ENCODE data around the gene LAYN.

Gene LAYN

DNA sequence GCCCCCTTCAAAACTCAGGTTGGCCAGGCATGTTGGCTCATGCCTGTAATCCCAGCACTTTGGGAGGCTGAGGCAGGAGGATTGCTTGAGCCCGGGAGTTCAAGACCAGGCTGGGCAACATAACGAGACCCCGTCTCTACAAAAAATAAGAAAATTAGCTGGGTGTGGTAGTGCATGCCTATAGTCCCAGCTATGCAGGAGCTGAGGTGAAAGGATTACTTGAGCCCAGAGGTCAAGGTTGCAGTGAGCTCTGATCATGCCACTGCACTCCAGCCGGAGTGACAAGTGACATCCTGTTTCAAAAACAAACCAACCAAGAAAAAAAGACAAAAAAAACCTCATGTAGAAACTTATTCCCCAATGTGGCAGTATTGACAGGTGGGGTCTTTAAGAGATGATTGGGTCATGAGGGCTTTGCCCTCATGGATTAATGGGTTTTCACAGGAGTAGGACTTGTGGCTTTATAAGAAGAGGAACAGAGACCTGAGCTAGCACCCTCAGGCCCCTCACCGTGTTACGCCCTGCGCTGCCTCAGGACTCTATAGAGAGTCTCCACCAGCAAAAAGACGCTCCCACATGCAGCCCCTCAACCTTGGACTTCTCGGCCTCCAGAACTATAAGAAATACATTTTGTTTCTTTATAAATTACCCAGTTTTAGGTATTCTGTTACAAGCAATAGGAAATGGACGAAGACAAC is 22.3 kb downstream of the LAYN start:
- DNase-seq: no peak

DNA sequence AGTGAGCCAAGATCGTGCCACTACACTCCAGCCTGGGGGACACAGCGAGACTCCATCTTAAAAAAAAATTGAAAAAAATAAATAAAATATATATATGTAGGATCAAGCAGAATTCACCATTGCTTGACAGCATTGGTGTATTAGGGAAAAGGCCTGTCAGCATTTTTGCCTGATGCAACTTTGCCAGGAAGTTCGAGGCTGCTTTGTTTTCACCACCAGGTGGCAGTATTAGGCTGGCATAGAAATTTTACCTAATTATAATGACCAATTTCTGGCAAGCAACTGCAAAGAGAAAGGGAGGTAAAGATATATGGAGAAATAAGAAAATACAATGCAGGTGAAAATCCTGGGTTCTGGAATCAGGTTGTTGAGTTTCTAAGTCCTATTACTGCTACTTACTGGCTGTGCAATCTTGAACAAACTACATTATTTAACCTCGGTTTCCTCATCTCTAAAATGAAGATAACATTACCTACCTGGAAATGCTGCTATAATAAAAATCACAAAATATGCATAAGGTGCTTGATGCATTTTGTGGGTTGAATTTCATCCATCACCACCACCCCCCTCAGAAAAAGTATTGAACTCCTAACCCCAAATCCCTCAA is 24.7 kb downstream of the LAYN start:
- peak; percentile 69 for DNase-seq

DNA sequence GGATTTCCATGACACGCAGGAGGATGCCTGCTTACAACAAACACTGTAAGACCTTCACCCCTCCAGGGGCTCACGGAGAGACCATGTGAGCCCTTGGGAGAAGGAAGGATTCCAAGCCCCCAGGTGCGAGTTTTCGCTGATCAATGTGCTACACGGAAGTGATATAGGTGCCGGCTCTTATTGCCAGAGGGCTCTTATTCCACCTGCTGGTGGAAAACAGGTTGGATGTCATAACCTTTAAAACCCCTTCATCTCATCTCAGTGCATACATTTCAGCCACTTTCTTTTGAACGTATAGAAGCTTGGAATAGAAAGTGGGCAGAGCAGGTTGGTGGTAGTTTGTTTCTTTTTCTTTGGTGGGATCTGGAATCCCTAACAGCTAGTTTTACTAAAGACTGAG is 25.8 kb downstream of the LAYN start:
- DNase-seq: no peak

DNA sequence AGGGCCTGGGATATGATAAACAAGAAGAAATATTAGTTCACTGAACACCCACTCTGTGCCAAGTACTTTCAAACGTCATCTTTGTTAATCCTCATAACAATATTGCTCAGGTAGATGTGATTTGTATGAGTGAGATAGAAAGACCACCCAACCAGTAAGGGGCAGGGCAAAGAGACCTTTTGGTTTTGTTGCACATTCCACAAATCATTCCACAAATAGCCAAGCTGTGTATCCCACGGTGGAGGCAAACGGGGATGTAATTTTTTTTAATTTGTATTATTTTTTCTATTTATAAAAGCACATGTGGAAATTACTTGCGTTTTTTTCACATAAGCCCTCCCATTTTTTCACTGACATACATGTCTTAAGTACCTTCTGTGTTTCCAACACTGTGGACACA is 29.0 kb downstream of the LAYN start:
- DNase-seq: no peak

DNA sequence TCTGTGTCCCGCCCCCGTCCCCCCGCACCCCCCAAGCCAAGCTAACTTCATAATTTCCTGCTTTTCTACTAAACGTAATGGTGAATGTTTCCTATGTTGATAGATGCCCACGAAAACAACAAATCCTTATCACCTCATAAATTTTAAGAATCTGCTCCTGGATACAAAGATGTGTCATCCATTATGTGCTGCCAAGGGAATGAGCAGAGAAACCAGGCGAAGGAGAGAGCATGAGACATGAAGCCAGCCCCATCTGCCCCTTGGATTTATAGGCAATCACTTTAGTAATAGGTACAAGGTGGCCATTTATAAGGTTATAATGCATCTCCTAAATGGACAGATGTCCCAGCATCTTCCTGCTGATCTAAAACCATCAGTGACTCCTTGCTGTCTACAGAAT is 30.3 kb downstream of the LAYN start:
- DNase-seq: no peak

DNA sequence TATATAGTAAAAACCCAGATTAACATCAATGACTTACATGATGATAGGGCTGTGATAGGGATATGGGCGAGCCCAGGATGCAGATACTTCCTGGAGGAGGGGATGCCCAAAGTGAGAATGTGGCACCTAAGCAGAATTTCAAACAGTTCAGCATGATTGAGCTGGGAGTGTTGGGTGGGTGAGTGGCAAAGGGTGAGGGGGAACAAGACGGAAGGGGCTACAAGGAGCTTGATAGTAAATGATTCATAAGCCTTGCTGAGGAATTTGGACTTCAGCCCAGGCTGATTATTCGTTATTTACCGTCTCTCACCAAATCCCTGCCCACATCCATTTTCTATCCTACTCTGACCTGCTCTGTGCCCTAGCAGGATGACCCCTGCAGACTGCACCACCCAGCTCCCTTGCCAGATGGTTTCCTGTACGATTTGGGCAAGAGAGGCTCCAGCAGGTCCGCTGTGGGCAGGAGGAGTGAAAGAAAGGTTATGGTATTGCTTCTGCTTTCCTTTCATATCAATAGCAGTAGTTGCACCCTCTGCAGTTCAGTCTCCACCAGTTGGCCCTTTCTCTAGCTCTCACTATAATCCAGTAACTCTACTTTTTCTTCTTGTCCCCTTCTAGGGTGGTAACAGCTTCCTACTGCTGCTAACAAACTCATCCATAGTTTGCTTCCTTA is 31.4 kb downstream of the LAYN start:
- DNase-seq: no peak

DNA sequence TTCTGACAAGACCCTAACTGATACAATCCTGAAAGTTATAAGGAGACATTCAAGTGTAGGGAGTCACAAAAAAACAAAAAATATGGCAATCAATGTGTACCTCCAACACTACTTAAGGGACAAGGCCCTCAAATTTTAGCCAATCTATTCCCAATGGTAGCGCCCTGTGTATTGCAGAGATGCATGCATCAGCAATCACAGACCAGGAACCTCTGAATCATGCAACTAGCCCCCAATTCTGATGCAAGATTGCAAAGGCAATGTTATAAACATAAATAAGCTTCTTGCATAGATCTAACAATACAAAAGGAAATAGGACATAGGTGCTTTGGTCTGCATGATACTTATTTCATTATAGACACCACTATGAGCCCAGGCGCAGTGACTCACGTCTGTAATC is 32.1 kb downstream of the LAYN start:
- no peak for DNase-seq

DNA sequence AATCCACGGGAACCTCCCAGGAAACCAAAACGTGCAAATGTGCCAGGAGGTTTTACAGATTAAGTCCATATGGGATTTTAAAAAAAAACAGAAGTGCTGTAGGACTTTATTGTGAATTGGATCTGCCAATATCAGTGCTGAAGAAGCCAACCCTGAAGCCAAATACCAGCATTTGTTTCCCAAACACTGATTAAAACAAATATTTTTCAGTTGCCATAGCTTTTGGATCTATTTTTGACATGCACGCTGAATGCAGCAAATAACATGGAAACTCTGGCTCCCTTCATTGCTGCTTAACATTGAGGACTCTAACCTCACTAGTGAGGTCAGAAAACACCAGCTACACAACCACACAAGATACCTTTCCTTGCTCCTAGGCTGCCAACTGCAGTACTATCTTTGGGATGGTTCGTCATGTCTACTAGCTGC is 33.3 kb downstream of the LAYN start:
- DNase-seq: no peak

DNA sequence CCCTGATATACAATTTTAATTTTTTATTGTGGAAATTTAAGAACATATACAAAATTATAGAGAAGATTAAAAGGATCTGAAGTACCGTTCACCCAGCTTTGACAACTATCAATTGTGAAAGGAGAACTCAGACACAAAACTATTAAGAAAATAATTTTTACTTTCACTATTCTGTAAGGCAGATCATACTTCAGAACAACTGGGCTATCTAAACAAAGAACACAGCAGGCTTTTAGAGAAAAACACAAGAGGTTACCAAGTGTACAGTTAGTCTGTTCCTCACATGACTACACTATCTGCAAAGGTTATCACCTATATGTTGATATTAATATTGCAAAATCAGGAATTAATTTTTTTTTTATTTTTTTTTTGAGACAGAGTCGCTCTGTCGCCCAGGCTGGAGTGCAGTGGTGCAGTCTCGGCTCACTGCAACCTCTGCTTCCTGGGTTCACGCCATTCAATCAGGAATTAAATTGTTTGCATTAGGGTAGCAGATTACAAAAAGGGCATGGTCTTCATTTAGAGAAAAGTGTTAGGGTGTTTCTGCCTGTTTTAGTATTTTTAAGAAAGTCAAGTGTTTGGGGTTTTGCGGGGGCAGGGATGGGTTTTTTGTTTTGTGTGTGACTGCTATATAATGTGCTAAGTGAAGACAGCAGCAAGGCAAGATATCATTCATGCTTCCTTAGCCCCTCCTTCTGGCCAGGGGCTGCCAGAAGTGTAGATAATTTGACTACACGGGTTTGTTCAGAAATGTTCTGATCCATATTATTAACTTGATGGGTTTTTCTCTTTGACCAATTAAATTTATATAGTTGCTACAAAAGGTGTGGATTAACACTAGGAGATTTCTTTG is 34.1 kb downstream of the LAYN start:
- DNase-seq: no peak

DNA sequence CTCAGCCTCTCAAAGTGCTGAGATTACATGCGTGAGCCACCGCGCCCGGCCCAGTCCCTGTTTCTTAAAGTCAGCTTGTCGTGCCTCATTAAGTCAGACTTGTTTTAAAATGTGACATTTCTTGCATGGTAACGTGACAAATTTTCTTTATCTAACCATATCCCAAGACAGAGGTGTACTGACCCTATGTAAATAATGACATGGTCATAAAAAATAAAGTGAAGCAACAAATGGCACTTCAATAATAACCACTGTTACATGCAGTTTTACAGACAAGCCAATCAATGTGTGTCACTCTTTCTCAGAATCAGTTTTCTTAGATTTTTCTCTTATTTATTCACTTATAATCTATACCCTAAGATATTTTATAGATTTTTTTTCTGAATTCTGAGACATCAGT is 35.2 kb downstream of the LAYN start:
- DNase-seq: no peak

DNA sequence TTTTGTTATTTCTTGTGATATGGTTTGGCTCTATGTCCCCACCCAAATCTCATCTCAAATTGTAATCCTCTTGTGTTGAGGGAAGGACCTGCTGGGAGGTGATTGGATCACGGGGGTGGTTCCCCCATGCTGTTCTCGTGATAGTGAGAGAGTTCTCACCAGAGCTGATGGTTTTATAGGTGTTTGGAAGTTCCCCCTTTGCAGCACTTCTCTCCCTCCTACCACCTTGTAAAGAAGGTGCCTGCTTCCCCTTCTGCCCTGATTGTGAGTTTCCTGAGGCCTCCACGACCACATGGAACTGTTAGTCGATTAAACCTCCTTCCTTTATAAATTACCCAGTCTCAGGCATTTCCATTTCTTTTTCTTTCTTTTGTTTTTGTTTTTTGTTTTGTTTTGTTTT is 37.3 kb downstream of the LAYN start:
- DNase-seq: no peak

DNA sequence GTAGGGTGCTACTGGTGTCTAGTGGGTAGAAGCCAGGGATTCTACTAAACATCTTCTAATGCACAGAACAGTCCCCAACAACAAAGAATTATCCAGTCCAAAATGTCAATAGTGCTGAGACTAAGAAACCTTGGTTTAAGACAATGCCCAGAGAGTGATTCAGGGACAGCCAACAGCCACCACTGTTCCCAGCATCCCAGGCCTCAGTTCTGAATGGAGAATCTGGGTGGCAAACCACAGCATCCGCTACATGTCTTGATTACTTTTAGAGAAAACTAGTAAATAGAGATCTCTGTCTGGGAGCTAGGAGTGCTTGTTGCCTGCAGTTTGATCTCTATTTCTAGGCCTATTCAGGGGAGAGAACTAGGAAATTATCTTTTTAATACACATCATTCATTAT is 40.8 kb downstream of the LAYN start:
- DNase-seq: no peak

DNA sequence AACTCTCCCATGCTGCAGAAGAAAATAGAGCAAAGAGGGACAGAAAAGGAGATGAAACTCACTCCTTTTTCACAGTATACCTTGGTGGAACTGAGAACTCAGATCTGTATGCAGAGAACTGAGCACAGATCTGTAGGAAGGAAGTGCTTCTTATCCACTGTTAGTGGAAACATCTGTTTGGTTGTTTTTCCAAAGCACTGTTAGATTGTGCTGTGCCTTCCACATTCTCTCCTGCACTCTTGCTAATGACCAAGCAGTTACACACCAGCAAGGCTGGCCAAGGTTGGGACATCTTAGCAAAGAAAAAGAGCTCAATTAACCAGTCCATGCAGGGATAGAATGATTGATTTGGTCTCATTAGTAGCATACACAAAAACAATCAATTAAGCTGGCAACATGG is 41.6 kb downstream of the LAYN start:
- no peak for DNase-seq

DNA sequence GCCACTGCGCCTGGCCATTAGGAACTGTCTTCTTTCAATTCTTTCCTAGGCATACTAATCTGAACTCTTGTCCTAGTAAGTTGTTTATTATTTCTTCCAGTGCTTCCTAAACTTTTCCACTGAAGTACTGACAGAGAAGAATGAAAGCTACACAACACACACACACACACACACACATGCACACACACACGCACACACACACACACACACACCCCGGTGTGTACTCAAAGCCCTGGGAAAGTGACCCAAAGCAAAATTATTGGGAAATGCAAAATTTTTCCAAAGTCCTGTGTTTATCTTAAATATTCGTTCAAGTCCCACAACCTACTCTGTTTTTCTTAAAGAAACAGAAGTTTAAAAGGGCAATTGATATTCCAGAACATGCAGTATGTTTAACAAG is 42.4 kb downstream of the LAYN start:
- no peak for DNase-seq

DNA sequence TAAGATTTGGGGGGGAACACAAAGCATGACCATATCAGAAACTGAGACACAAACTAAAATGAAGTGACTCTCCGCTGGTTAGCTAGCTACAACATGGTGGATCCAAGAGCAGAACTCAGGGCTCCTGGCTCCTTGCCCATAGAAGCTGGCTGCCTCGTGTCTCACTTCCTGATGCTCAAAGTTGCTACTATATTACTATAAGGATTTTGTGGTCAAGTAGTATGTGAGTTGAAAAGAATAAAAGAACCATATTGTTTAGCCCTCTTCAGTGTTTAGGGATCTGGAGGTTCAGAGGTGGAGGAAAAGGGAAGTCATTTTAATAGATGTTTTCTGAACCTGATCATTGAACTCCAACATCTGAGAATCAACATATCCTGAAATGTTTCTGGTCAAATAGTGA is 44.9 kb downstream of the LAYN start:
- DNase-seq: no peak

DNA sequence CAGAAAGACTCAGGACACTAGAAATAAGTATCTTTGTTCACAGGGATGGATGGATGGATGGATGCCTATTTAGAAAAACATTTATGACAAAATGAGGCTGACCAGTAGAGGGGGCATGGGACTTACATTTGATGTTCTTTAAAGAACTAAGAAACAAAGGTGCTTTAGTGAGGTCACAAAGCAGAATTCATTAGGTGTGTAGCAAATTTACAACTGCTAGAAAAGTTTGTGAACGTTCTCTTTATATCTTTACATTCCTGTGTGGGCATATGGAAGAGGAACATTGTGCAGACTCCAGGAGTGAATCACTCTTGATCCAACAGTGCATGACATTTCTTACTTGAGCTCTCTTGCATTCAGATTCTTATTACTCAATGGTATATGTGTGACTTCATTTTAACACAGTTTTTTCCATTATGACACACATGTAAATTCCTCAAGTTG is 45.9 kb downstream of the LAYN start:
- DNase-seq: peak; percentile 67

DNA sequence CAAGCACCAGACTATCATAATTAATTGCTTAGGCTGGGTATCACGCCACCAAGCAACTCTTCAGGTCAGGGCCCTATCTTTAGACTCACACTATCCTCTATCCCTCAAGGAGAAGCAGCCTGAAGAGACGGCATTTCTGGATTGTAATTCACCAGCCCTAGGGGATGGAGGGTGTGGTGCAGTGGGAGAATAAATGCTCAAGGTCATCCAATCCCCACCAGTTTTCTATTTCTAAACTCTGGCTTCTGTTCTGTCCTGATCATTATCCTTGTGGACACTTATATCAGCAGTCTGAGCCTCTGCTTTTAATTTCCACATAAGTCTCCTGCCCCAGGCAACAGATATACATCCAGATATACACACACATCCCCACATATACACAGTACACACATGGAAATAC is 48.6 kb downstream of the LAYN start:
- no peak for DNase-seq

DNA sequence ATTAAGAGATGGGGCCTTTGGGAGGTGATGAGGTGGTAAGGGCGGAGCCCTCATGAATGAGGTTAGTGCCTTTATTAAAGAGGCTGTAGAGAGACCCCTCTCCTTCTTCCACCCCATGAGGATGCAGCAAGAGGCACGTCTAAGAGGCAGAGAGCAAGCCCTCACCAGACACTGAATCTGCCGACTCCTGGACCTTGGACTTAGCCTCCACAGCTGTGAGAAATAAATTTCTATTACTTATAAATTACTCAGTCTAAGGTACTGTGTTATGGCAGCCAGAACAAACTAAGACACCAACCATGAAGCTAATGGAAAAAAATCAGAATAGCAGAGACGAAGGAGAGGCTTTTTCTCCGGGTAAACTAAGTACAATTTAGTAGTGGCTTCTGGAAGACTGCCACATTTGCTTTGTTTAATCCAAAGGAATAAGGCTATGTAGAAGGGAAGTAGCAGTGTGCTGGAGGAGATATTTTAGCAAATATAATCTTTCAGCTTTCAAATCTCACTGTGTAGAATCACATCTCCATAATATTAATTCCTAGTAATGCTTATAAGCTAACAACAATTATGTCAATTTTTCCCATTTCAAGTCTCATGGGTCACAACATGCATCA is 49.5 kb downstream of the LAYN start:
- DNase-seq: no peak

DNA sequence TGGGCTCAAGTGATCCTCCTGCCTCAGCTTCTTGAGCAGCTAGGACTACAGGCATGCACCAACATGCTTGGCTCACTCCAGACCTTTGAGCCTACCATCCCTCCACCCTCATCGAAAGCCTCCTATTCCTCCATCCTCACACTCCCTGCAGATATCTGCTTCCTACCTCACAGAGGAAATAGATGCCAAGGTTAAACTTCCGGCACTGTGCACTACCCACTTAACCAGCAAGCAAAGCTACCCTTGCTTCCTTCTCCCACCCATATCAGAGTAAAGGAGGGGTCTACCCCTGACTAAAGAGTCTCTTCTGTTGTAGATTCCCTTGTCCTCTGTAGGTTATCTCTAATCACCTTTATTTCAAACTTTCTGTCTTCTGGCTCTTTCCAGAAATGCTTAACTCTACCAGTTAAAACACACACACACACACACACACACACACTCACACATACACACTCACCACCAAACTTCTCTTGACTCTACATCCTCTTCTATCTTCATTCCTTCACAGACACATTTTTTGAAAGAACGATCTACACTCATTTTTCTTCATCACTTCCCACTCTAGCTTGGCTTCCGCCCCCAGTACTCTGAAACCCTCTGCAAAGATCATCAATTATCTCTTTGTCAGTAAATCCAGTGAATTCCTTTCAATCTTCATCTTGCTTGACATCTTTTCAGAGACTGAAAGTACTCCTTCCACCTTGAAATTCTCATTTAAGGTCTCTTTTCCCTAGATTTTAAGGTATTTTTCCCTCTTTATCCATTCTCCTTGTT is 50.9 kb downstream of the LAYN start:
- no peak for DNase-seq

DNA sequence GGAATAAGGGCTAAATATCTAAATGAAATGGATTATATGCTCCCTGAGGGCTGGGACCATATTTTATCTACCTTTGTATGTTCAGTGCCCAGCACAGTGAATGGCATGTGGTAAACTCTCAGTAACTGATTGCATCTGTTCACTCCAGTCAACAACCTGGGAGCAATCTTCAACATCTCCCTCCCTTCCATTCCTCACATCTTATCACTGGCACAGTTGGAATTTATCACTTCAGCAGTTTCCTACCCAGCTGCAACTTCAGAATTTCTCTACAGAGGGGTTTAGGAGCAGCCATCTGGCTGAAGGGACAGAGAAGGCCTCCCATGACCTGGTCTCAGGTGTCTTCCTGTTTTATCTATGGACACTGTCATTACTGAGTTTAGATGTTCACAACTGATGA is 52.0 kb downstream of the LAYN start:
- no peak for DNase-seq

DNA sequence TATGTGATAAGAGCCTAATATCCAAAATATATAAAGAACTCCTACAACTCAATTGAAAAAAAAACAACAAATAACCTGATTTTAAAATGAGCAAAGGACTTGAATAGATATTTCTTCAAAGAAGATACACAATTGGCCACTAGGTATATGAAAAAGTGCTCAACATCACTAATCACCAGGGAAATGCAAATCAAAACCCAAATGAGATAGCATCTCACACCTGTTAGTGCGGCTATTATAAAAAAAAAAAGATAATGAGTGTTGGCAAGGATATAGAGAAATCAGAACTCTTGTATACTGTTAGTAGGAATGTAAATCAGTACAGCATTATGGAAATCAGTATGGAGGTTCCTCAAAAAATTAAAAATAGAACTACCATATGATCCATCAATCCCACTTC is 55.8 kb downstream of the LAYN start:
- no peak for DNase-seq

DNA sequence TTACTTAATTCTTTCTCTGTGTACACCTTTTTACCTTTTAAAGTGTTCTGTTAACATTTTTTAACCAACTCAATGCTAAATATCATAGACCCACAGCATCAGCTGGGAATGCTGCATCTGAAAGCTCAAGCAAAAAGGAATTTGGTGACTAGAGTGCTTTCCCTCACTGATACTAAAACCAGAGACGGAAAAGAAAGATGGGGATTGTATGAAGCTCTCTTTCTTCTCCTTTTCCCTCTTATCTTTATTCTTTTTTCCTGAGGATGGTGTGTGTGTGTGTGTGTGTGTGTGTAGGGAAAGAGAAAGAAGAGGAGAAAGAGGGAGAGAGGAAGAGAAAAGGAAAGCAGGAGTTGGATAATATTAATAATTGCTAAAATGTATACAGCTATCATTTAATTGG is 57.6 kb downstream of the LAYN start:
- no peak for DNase-seq
